ENCODE data around the gene CIPC. TPM values are rescaled to one million over a fixed set of nuclear protein-coding genes. Genes with fewer than 3 reads are reported as not detected.

Gene CIPC
- total and polyA plus RNA-seq, 2 of the 13 experiments (the other 11 are each of a cell fraction or from before 2014, with no cell fraction given): 7.6 to 13.9 TPM

DNA sequence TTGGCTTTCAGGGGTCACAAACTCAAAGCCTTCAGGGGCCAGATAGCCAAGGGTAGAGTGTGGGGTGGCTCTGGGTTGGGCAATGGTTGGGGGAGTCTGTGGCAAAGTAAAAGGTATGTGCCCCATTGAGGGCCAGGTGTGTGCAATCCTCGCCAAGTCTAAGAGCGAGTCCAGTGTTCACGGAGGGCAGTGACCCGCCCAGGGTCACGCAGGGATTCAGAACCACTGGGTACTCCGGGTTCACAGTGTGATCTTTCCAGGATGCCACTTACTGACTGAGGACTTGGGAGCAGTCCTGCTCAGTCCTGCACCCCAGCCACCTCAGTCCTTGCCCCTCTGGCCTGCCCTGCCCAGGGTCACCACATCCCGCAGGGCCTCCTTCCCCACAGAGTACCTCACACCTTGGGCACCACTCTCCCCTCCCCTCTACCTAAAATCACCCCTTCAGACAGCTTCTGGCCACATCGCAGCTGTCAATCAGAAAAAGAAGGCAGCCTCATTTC, 27.8 kb downstream of the CIPC start (continued):
- TF ChIP-seq ZSCAN20 (CRISPR knock-in tag; IDR thresholded peaks at IDR 0.05; ENCODE audit: borderline replicate concordance) (no peak), ZNF83 (CRISPR knock-in tag; IDR thresholded peaks at IDR 0.05; ENCODE audit: borderline replicate concordance) (no peak), ATF1 (CRISPR knock-in tag; IDR thresholded peaks at IDR 0.05) (no peak), JUNB (CRISPR knock-in tag; IDR thresholded peaks at IDR 0.05; ENCODE audit: borderline replicate concordance) (no peak), NFIC (IDR thresholded peaks at IDR 0.05; ENCODE audit: low read length) (no peak), SAFB2 (CRISPR knock-in tag; IDR thresholded peaks at IDR 0.05; ENCODE audit: borderline replicate concordance, low read depth) (no peak)
- TF ChIP-seq, protein P1, sequence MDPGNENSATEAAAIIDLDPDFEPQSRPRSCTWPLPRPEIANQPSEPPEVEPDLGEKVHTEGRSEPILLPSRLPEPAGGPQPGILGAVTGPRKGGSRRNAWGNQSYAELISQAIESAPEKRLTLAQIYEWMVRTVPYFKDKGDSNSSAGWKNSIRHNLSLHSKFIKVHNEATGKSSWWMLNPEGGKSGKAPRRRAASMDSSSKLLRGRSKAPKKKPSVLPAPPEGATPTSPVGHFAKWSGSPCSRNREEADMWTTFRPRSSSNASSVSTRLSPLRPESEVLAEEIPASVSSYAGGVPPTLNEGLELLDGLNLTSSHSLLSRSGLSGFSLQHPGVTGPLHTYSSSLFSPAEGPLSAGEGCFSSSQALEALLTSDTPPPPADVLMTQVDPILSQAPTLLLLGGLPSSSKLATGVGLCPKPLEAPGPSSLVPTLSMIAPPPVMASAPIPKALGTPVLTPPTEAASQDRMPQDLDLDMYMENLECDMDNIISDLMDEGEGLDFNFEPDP (CRISPR knock-in tag; conservative IDR thresholded peaks at IDR 0.05): no peak
- TF ChIP-seq, protein P2, sequence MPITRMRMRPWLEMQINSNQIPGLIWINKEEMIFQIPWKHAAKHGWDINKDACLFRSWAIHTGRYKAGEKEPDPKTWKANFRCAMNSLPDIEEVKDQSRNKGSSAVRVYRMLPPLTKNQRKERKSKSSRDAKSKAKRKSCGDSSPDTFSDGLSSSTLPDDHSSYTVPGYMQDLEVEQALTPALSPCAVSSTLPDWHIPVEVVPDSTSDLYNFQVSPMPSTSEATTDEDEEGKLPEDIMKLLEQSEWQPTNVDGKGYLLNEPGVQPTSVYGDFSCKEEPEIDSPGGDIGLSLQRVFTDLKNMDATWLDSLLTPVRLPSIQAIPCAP (CRISPR knock-in tag; IDR thresholded peaks at IDR 0.05; ENCODE audit: low read depth): no peak

DNA sequence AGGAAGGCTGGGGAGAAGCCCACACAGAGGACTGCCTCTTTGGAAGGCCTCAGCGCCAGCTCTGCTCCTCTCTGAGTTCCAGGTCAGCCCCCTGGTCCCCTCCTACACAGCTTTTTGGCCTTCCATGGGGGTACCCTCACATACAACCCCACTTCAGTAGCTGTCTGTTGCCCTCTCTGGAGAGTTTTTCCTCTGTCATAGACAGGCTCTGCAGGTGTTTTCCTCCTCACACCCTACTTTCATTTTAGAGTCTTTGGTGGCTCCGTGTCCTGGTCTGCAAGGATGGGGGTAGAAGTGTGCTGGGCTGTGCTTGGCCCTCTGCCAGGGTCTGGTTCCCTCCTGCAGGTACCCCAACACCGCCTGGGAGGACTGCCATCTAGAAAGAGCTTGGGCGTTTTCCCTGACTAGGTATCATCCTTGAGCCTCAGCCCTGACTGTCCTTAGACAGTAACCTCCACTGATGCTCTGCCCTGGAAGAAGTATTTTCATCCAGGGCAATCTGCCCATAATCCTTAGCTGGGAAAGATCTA, 28.5 kb downstream of the CIPC start:
- in situ Hi-C loops (cut with HindIII; ENCODE audit: extremely low pct_ligation_motif_present, low pct_unique_long_range_greater_than_20kb): no loop called here

More for the DNA sequence above, 28.5 kb downstream of the CIPC start:
- no peaks in the 10 kb centered on the region for H3K9me3 ChIP-seq (ENCODE audit: low read length)
- ChIA-PET POLR2A (no interaction called here), CTCF (ENCODE audit: low intra/inter-chr PET ratio, low total read pairs) (no interaction called here)
- no peak overlapping the region for H2AFZ ChIP-seq (ENCODE audit: low read length)
- intact Hi-C loops (cut with micrococcal nuclease; ENCODE audit: unreplicated experiment): no loop called here
- H3K4me3 ChIP-seq (replicated peaks in 1 of 3; ENCODE audit: insufficient read depth in 1 of 3, low read depth in 2 of 3, low read length in 3 of 3): no peak overlapping the region
- FAIRE-seq: no peak
- BruUV-seq (replicated peaks): no TSS peak
- no peaks in the 10 kb centered on the region for H3K36me3 ChIP-seq (replicated peaks in 1 of 2; ENCODE audit: control insufficient read depth in 1 of 2, insufficient read depth in 2 of 2, low read length in 2 of 2)
- no peaks in the 10 kb centered on the region for H4K20me1 ChIP-seq (ENCODE audit: insufficient read depth, low read length)
- H3K4me2 ChIP-seq (ENCODE audit: low read depth, low read length): no peak overlapping the region
- H3K27me3 ChIP-seq (ENCODE audit: control insufficient read depth in 1 of 2, insufficient read depth in 2 of 2, low read length in 2 of 2): peaks cover 1 to 12% of the 10 kb centered on the region in 2 experiments; a peak in 3 of 5 replicates
- H3K4me1 ChIP-seq (ENCODE audit: insufficient read depth, low read length): peaks cover 20% of the 10 kb centered on the region
- DNase-seq (ENCODE audit: low spot score): no peak
- ATAC-seq: no peak
- no peaks in the 10 kb centered on the region for H3K79me2 ChIP-seq (ENCODE audit: insufficient read depth, low read length)
- WGBS (ENCODE audit: low lambda C conversion rate): 4% methylated on average over 2 of the region's 4 CpGs
- H3K9ac ChIP-seq (ENCODE audit: insufficient read depth, low read depth, low read length): no peak overlapping the region
- H3K27ac ChIP-seq (ENCODE audit: extremely low read length, insufficient read depth, low read length): no peak overlapping the region
- TF ChIP-seq, protein P3, sequence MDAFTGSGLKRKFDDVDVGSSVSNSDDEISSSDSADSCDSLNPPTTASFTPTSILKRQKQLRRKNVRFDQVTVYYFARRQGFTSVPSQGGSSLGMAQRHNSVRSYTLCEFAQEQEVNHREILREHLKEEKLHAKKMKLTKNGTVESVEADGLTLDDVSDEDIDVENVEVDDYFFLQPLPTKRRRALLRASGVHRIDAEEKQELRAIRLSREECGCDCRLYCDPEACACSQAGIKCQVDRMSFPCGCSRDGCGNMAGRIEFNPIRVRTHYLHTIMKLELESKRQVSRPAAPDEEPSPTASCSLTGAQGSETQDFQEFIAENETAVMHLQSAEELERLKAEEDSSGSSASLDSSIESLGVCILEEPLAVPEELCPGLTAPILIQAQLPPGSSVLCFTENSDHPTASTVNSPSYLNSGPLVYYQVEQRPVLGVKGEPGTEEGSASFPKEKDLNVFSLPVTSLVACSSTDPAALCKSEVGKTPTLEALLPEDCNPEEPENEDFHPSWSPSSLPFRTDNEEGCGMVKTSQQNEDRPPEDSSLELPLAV (CRISPR knock-in tag; conservative IDR thresholded peaks at IDR 0.05; ENCODE audit: low read depth): no peak
- no peak for TF ChIP-seq RXRB (CRISPR knock-in tag; IDR thresholded peaks at IDR 0.05; ENCODE audit: borderline replicate concordance)
- no peak for TF ChIP-seq GTF2F1 (IDR thresholded peaks at IDR 0.05; ENCODE audit: low read length)
